Activated CD4-positive, alpha-beta T cell treated with anti-CD3 and anti-CD28 coated beads, Interleukin-2, amount 50 U/mL, for 16 hours (primary cell): ENCODE data around the gene SERINC2.
"Not testable (repeated sequence)": the region's sequence is repeated elsewhere in the genome, so short reads cannot be mapped to it uniquely, and the experiment has no call there.

Source experiments
- DNase-seq: peaks from one replicate; pipeline ENCODE4 v3.0.0-alpha.2; 2020

SERINC2 gene

GRCh38 chr1:31435471-31436409 lies 22.7 kb downstream of the SERINC2 start:
- no peak for DNase-seq

GRCh38 chr1:31436596-31437432 lies 23.8 kb downstream of the SERINC2 start:
- no peak for DNase-seq

GRCh38 chr1:31437433-31438037 lies 24.5 kb downstream of the SERINC2 start:
- no peak for DNase-seq

GRCh38 chr1:31439276-31439675 lies 26.3 kb downstream of the SERINC2 start:
- DNase-seq: no peak

GRCh38 chr1:31441073-31441472 lies 28.1 kb downstream of the SERINC2 start:
- no peak for DNase-seq

GRCh38 chr1:31441558-31441957 lies 28.5 kb downstream of the SERINC2 start:
- DNase-seq: no peak

- DNase-seq: no peak
Measured at GRCh38 chr1:31441970-31442647, 29.1 kb downstream of the SERINC2 start.

GRCh38 chr1:31442648-31442994 lies 29.6 kb downstream of the SERINC2 start:
- DNase-seq: no peak

GRCh38 chr1:31443673-31444072 lies 30.7 kb downstream of the SERINC2 start:
- DNase-seq: no peak

GRCh38 chr1:31444725-31445448 lies 31.9 kb downstream of the SERINC2 start:
- no peak for DNase-seq

- DNase-seq: no peak
Measured at GRCh38 chr1:31445951-31446350, 32.9 kb downstream of the SERINC2 start.

- no peak for DNase-seq
Measured at GRCh38 chr1:31447210-31447609, 34.2 kb downstream of the SERINC2 start.

GRCh38 chr1:31453384-31454079 lies 40.5 kb downstream of the SERINC2 start:
- DNase-seq: no peak

GRCh38 chr1:31458287-31458896 lies 45.4 kb downstream of the SERINC2 start:
- no peak for DNase-seq

- no peak for DNase-seq
Measured at GRCh38 chr1:31460027-31460426, 47.0 kb downstream of the SERINC2 start.

GRCh38 chr1:31467005-31467674 lies 54.1 kb downstream of the SERINC2 start:
- DNase-seq: no peak

- no peak for DNase-seq
Measured at GRCh38 chr1:31470794-31471315, 57.8 kb downstream of the SERINC2 start.

GRCh38 chr1:31471452-31472313 lies 58.7 kb downstream of the SERINC2 start:
- DNase-seq: not testable (repeated sequence)

GRCh38 chr1:31472314-31472651 lies 59.3 kb downstream of the SERINC2 start:
- DNase-seq: not testable (repeated sequence)
